DMS153 treated with DMSO at 0.1 percent for 48 hours (cell line): Measurements from ENCODE around the gene ANKFY1.

Source experiments
- DNase-seq: peaks from one replicate; lab custom pipeline; 2025; ENCODE audit not compliant: unreplicated experiment; lab: John Stamatoyannopoulos, UW

ANKFY1 gene

GRCh38 chr17:4125552-4125951 is 138.2 kb downstream of the ANKFY1 start:
- no peak for DNase-seq

DNA sequence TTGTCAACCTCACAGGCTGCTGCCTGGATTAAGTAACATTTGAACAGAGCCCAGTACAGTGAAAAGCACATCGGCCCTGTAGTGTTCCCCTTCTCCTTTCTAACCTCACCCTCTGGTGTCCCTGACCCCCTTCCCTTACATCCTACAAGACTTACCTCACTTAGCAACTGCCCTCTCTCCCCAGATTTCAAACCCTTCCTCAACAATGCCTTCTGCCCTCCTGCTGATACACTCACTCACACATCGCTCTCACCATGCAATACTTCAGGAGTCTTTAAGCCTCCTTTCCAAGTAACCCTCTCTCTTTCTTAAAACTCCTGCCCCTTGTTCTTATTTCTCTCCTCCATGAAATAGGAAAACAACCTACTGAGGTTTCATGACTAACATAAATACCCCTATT is 138.8 kb downstream of the ANKFY1 start:
- DNase-seq: no peak

GRCh38 chr17:4120332-4120731 is 143.4 kb downstream of the ANKFY1 start:
- no peak for DNase-seq

DNA sequence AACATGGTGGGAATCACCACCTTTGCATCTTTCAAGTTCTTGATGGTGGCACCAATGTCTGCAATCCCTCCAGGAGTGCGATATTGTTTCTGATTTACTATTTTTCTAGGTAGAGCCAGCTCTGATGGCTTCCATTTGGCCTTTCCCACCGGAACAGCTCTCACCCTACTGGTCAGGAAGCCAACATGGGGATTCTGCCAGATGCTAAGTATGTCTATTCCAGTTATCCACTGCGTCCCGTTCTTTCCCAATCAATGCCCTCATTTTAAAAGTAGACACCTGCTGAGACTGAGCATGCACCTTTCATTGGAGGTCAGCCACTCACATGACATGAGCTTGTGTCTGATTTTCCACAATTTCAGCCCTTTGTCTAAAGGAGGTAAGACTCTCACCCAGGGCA is 144.5 kb downstream of the ANKFY1 start:
- DNase-seq: no peak

- no peak for DNase-seq
Observed at GRCh38 chr17:4118015-4118743, 145.6 kb downstream of the ANKFY1 start.

GRCh38 chr17:4116516-4116915 is 147.3 kb downstream of the ANKFY1 start:
- DNase-seq: no peak
